Osteocyte (in vitro differentiated cells): ENCODE results near the gene BAX. TPM values are rescaled to one million over a fixed set of nuclear protein-coding genes. Genes with fewer than 3 reads are reported as not detected.
A peak's percentile ranks its signal among the peaks of the same experiment; 100 is the strongest.

Experiments
- DNase-seq: peaks from one replicate; pipeline ENCODE4 v3.0.0; 2021; ENCODE audit warnings: mixed read lengths; ENCODE audit not compliant: unreplicated experiment; ENCODE audit errors: extremely low spot score
- H3K27ac Mint-ChIP-seq: one replicate; pipeline ENCODE4 v1.8.0; 2021; ENCODE audit warnings: mild to moderate bottlenecking, mixed read lengths; ENCODE audit not compliant: unreplicated experiment
- H3K27me3 Mint-ChIP-seq: one replicate; pipeline ENCODE4 v1.8.0; 2021; ENCODE audit warnings: mixed read lengths; ENCODE audit not compliant: unreplicated experiment
- H3K36me3 Mint-ChIP-seq: one replicate; pipeline ENCODE4 v1.8.0; 2021; ENCODE audit warnings: mixed read lengths; ENCODE audit not compliant: unreplicated experiment
- H3K4me1 Mint-ChIP-seq: one replicate; pipeline ENCODE4 v1.8.0; 2021; ENCODE audit warnings: mixed read lengths; ENCODE audit not compliant: unreplicated experiment
- H3K4me3 Mint-ChIP-seq: one replicate; pipeline ENCODE4 v1.8.0; 2021; ENCODE audit warnings: mild to moderate bottlenecking, moderate library complexity, mixed read lengths; ENCODE audit not compliant: unreplicated experiment
- H3K9me3 Mint-ChIP-seq: one replicate; pipeline ENCODE4 v1.8.0; 2021; ENCODE audit warnings: mixed read lengths; ENCODE audit not compliant: unreplicated experiment
- CTCF ChIP-seq: fragments of 200-600 bp; sonication (generic); IDR thresholded peaks from 2 replicates; pipeline ENCODE4 v1.5.0; 2021; ENCODE audit warnings: antibody characterized with exemption, mild to moderate bottlenecking, moderate library complexity
- total RNA-seq: library from RNA; stranded (reverse); gene quantifications from 2 replicates; pipeline ENCODE4 v1.2.1, GENCODE V29; 2021

Gene BAX
- total RNA-seq, 1 donor from 2014 or later: 154 TPM

DNA sequence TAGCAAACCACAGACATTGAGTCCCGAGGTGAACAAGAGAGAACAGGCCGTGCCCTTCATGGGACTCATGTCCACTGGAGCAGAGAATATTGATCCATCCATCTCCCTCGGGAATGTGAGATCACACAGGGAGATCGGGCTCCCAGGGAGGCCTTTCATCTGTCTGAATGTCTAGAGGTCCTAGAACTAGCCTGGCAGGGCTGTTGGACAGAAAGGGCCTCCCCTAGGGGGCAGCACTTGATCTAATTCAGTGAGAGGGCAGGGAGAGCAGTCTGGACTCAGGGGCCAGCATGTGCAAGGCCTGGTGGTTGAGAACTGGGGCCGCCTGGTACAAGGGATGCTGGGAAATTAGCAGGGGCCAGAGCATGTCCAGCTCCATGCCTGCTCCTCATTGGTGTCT lies 43.3 kb downstream of the BAX start:
- Mint-ChIP-seq H3K4me3 (no peak overlapping the region), H3K27me3 (no peaks in the 10 kb centered on the region), H3K4me1 (peaks cover 17% of the 10 kb centered on the region), H3K36me3 (peaks cover 4% of the 10 kb centered on the region), H3K9me3 (no peaks in the 10 kb centered on the region), H3K27ac (no peak overlapping the region)
- DNase-seq: no peak
- TF ChIP-seq CTCF: peak; percentile 49

DNA sequence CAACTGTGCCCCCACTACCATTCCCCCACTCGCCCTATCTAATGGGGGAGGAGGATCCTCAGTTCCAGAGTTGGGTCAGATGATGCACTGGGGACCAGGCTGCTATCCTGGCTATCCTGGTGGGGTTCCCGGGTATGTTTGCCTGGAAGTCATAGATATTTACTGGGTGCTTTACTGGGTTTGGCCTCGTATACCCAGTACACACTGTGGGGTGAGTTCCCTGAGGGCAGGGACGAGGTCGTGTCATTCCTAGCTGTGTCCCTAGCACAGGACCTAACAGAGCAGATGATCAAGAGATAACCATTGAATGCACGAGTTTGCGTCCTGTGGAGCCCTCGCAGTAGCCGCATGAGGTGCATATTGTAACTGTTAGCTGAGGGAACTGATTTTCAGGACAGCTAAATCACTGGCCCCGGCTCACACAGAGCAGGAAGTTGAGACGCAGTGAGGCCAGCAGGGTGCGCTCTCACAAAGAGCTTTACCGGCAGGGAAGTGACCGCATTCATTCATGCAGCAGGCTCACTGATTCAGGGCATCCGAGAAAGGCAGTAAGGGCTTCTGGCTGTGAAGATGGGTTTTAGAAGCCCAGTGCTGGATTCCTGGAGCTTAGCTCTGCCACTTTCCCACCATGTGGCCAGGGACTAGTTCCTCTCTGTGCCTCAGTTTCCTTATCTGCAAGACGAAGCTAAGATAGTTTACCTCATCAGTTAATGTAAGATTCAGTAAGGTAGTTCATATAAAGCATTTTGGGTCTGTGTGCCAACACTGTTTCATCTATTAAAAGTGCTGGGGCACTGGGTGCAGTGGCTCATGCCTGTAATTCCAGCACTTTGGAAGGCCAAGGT lies 45.0 kb downstream of the BAX start:
- peak; percentile 73 for TF ChIP-seq CTCF
- Mint-ChIP-seq H3K27ac (peak overlapping the region; percentile 9), H3K36me3 (peaks cover 5% of the 10 kb centered on the region), H3K4me3 (no peak overlapping the region), H3K9me3 (no peaks in the 10 kb centered on the region), H3K27me3 (no peaks in the 10 kb centered on the region), H3K4me1 (peaks cover 8% of the 10 kb centered on the region)
- DNase-seq: no peak

DNA sequence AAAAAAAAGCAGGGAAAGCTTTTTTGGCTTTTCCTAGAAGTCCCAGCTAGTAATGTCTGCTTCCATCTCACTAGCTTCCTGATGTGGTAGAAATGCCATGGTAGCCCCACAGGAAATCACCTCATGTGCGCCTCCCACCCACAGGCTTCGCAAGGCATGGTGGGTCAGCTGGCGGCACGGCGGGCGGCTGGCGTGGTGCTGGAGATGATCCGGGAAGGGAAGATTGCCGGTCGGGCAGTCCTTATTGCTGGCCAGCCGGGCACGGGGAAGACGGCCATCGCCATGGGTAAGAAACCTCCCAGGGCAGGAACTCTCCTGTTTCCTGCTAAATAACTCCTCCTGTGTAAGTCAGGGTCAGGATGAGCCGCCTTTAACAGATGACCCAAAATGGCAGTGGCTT lies 49.5 kb downstream of the BAX start:
- DNase-seq: no peak
- no peaks in the 10 kb centered on the region for H3K9me3 Mint-ChIP-seq
- H3K4me3 Mint-ChIP-seq: no peak overlapping the region
- no peak overlapping the region for H3K27ac Mint-ChIP-seq
- H3K36me3 Mint-ChIP-seq: peaks cover 5% of the 10 kb centered on the region
- no peaks in the 10 kb centered on the region for H3K27me3 Mint-ChIP-seq
- TF ChIP-seq CTCF: no peak
- H3K4me1 Mint-ChIP-seq: peaks cover 2% of the 10 kb centered on the region

- H3K4me3 Mint-ChIP-seq: no peak overlapping the region
- TF ChIP-seq CTCF: no peak
- no peak for DNase-seq
- H3K27ac Mint-ChIP-seq: no peak overlapping the region
- no peaks in the 10 kb centered on the region for H3K27me3 Mint-ChIP-seq
- H3K36me3 Mint-ChIP-seq: peaks cover 5% of the 10 kb centered on the region
- no peaks in the 10 kb centered on the region for H3K4me1 Mint-ChIP-seq
- H3K9me3 Mint-ChIP-seq: no peaks in the 10 kb centered on the region
Measured at GRCh38 chr19:49004964-49005614, 50.4 kb downstream of the BAX start.

DNA sequence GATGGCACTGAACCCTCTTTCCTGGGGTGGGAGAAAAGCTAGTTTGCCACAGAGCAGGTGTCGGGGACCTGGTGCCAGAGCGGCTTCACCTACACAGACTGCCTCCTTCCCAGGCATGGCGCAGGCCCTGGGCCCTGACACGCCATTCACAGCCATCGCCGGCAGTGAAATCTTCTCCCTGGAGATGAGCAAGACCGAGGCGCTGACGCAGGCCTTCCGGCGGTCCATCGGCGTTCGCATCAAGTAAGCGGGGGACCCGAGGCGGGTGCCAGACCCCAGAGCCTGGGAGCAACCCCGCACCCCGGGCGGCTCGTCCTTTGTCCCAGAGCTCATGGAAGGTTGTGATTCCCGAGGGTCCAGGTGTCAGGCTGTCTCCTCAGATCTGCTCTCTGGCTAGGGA lies 52.2 kb downstream of the BAX start:
- Mint-ChIP-seq H3K27ac (no peak overlapping the region), H3K4me1 (no peaks in the 10 kb centered on the region), H3K9me3 (no peaks in the 10 kb centered on the region), H3K27me3 (no peaks in the 10 kb centered on the region), H3K4me3 (no peak overlapping the region), H3K36me3 (peaks cover 9% of the 10 kb centered on the region)
- DNase-seq: no peak
- TF ChIP-seq CTCF: no peak
